CD14-positive monocyte (primary cell): ENCODE results near the gene SH3PXD2A. TPM values are rescaled to one million over a fixed set of nuclear protein-coding genes. Genes with fewer than 3 reads are reported as not detected.

ENCODE experiments used
- DNase-seq, 3 donors: peaks; one replicate each; pipeline ENCODE4 v3.0.0-alpha.2; 2011 to 2022
- H2AFZ ChIP-seq: 2 replicates; pipeline ENCODE4 v1.6.0; 2012; ENCODE audit warnings: mild to moderate bottlenecking, low read depth, low read length, inconsistent platforms; ENCODE audit not compliant: insufficient read depth, poor library complexity, severe bottlenecking
- H3K27ac ChIP-seq, 2 donors: 1 replicate in 1 of 2; 2 replicates in 1 of 2; pipeline ENCODE4 v1.5.1; 2012 to 2013; ENCODE audit warnings: low read length in 2 of 2, control low read depth in 1 of 2, inconsistent platforms in 1 of 2, low read depth in 1 of 2, mild to moderate bottlenecking in 1 of 2
- H3K27me3 ChIP-seq, 2 donors: one replicate each; pipeline versions ENCODE4 v1.6.0 to v1.6.1; 2011 to 2013; ENCODE audit warnings: low read length in 2 of 2; ENCODE audit not compliant: control insufficient read depth in 2 of 2, insufficient read depth in 2 of 2
- H3K36me3 ChIP-seq, 2 donors: replicated peaks in 1 of 2; 1 replicate in 1 of 2; 2 replicates in 1 of 2; pipeline versions ENCODE4 v1.5.1 to v1.6.1; 2012 to 2013; ENCODE audit warnings: low read length in 2 of 2, control low read depth in 1 of 2, inconsistent platforms in 1 of 2, mild to moderate bottlenecking in 1 of 2; ENCODE audit not compliant: insufficient read depth in 2 of 2, control insufficient read depth in 1 of 2
- H3K4me1 ChIP-seq, 2 donors: 1 replicate in 1 of 2; 2 replicates in 1 of 2; pipeline versions ENCODE4 v1.5.1 to v1.6.1; 2012 to 2013; ENCODE audit warnings: low read length in 2 of 2, control low read depth in 1 of 2, inconsistent platforms in 1 of 2, mild to moderate bottlenecking in 1 of 2, moderate library complexity in 1 of 2; ENCODE audit not compliant: insufficient read depth in 2 of 2, control insufficient read depth in 1 of 2
- H3K4me2 ChIP-seq: replicated peaks from 2 replicates; pipeline ENCODE3; 2012; ENCODE audit warnings: low read length, moderate library complexity, mild to moderate bottlenecking; ENCODE audit not compliant: poor library complexity, severe bottlenecking; ENCODE audit errors: extremely low read depth
- H3K4me3 ChIP-seq, 3 experiments: fragments of 200-600 bp in 1 of 3; sonication (generic) in 1 of 3; replicated peaks in 1 of 3; 1 replicate in 2 of 3; 2 replicates in 1 of 3; pipeline ENCODE4 v1.5.1; 2011 to 2013; ENCODE audit warnings: low read length in 3 of 3, mild to moderate bottlenecking in 3 of 3, control low read depth in 2 of 3, low read depth in 2 of 3, inconsistent platforms in 1 of 3, moderate library complexity in 1 of 3
- H3K79me2 ChIP-seq: 2 replicates; pipeline ENCODE4 v1.6.0; 2012; ENCODE audit warnings: mild to moderate bottlenecking, control low read depth, inconsistent platforms, low read length, moderate library complexity; ENCODE audit not compliant: insufficient read depth
- H3K9ac ChIP-seq: 2 replicates; pipeline ENCODE4 v1.6.0; 2017; ENCODE audit warnings: low read length, mild to moderate bottlenecking; ENCODE audit not compliant: insufficient read depth, poor library complexity, severe bottlenecking
- H3K9me3 ChIP-seq, 2 donors: replicated peaks in 1 of 2; 1 replicate in 1 of 2; 2 replicates in 1 of 2; pipeline versions ENCODE4 v1.5.1 to v1.6.1; 2012 to 2013; ENCODE audit warnings: low read length in 2 of 2, control low read depth in 1 of 2; ENCODE audit not compliant: control insufficient read depth in 1 of 2, insufficient read depth in 1 of 2
- H4K20me1 ChIP-seq: 2 replicates; pipeline ENCODE4 v1.6.0; 2012; ENCODE audit warnings: mild to moderate bottlenecking, low read length, control low read depth, moderate library complexity; ENCODE audit not compliant: insufficient read depth
- H3K27ac Mint-ChIP-seq, 7 donors: one replicate each; pipeline ENCODE4 v1.8.0; 2020; ENCODE audit warnings: mild to moderate bottlenecking in 7 of 7, mixed read lengths in 7 of 7, moderate library complexity in 6 of 7, inconsistent platforms in 2 of 7
- H3K27me3 Mint-ChIP-seq, 3 donors: one replicate each; pipeline ENCODE4 v1.8.0; 2021 to 2022; ENCODE audit warnings: low read depth in 3 of 3, mild to moderate bottlenecking in 3 of 3, mixed read lengths in 3 of 3, moderate library complexity in 3 of 3, inconsistent platforms in 1 of 3
- H3K36me3 Mint-ChIP-seq, 2 donors: one replicate each; pipeline ENCODE4 v1.8.0; 2020; ENCODE audit warnings: mixed read lengths in 2 of 2, inconsistent platforms in 1 of 2, mild to moderate bottlenecking in 1 of 2
- H3K4me1 Mint-ChIP-seq: one replicate; pipeline ENCODE4 v1.8.0; 2020; ENCODE audit warnings: mild to moderate bottlenecking, mixed read lengths
- H3K4me3 Mint-ChIP-seq, 2 donors: one replicate each; pipeline ENCODE4 v1.8.0; 2020; ENCODE audit warnings: mild to moderate bottlenecking in 2 of 2, mixed read lengths in 2 of 2, moderate library complexity in 1 of 2
- H3K9me3 Mint-ChIP-seq, 7 donors: one replicate each; pipeline ENCODE4 v1.8.0; 2020 to 2022; ENCODE audit warnings: mixed read lengths in 7 of 7, mild to moderate bottlenecking in 6 of 7, moderate library complexity in 6 of 7, inconsistent platforms in 2 of 7
- WGBS: methylation state at CpG from one replicate; pipeline ENCODE4 v1.1.5; 2013; ENCODE audit warnings: missing lambda C conversion rate; ENCODE audit not compliant: insufficient coverage; 5-methylcytosine and 5-hydroxymethylcytosine counted together
- intact Hi-C, 2 donors: fragments of 100-400 bp; cut with micrococcal nuclease; formaldehyde crosslinking; loops; one replicate each; pipeline versions ENCODE4 v1.15.0 to v1.15.1; 2023
- polyA plus RNA-seq, 3 donors: library from polyadenylated mRNA; depleted of rRNA in 1 of 3; unstranded in 2 of 3; stranded (reverse) in 1 of 3; fragments of 300-500 nt in 2 of 3; fragments of >200 nt in 1 of 3; fragmentation: Illumina TruSeq in 2 of 3; gene quantifications; 1 replicate in 2 of 3; 2 replicates in 1 of 3; pipeline ENCODE4 v1.2.3, GENCODE V29; 2012 to 2021
- TF ChIP-seq, protein P1 (sequence below): fragments of 200-600 bp; IDR thresholded peaks from one replicate; pipeline ENCODE4 v1.8.0; 2022; ENCODE audit warnings: antibody characterized with exemption, mild to moderate bottlenecking

SH3PXD2A gene
- polyA plus RNA-seq, 3 donors, result 0.01 to 0.76 (median 0.05) TPM

DNA sequence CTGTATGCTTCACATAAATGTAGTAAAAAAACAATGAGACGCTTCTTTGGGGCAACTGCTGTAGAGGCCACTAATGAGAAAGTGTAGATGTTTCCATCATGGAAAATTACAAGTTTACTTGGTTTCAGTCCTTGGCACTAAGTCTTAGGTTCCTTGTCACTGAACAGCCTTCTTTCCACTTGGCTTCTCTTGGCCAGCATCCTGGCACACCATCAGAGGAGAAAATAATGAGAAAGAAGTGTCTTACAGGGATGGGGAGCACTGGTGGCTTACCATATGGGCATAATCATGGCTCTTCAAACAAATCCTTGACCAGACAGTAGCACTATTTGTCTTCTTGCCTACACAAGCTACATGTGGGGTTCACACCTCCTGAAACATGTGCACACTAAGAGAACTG is 22.5 kb upstream of the SH3PXD2A start:
- Histone ChIP-seq H3K4me2 (no peak overlapping the region), H3K4me1 (no peaks in the 10 kb centered on the region), H3K9ac (no peak overlapping the region), H3K27me3 (no peaks in the 10 kb centered on the region), H3K36me3 (peaks cover 55 to 63% of the 10 kb centered on the region in 2 donors), H3K9me3 (no peaks in the 10 kb centered on the region), H3K4me3 (no peak overlapping the region), H4K20me1 (no peaks in the 10 kb centered on the region), H3K79me2 (no peaks in the 10 kb centered on the region), H2AFZ (no peak overlapping the region), H3K27ac (no peak overlapping the region)
- no peak overlapping the region for H3K4me3 Mint-ChIP-seq
- intact Hi-C loops, result no loop called here
- 100% methylated on average over 1 of the region's 1 CpG for WGBS
- H3K36me3 Mint-ChIP-seq, result peaks cover 63 to 85% of the 10 kb centered on the region in 2 donors
- peaks cover 0 to 3% (median 0%) of the 10 kb centered on the region in 3 donors for H3K27me3 Mint-ChIP-seq
- no peak for DNase-seq
- no peak overlapping the region for H3K27ac Mint-ChIP-seq
- TF ChIP-seq, protein P1, sequence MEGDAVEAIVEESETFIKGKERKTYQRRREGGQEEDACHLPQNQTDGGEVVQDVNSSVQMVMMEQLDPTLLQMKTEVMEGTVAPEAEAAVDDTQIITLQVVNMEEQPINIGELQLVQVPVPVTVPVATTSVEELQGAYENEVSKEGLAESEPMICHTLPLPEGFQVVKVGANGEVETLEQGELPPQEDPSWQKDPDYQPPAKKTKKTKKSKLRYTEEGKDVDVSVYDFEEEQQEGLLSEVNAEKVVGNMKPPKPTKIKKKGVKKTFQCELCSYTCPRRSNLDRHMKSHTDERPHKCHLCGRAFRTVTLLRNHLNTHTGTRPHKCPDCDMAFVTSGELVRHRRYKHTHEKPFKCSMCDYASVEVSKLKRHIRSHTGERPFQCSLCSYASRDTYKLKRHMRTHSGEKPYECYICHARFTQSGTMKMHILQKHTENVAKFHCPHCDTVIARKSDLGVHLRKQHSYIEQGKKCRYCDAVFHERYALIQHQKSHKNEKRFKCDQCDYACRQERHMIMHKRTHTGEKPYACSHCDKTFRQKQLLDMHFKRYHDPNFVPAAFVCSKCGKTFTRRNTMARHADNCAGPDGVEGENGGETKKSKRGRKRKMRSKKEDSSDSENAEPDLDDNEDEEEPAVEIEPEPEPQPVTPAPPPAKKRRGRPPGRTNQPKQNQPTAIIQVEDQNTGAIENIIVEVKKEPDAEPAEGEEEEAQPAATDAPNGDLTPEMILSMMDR, result no peak
- H3K4me1 Mint-ChIP-seq, result no peaks in the 10 kb centered on the region
- no peaks in the 10 kb centered on the region for H3K9me3 Mint-ChIP-seq

DNA sequence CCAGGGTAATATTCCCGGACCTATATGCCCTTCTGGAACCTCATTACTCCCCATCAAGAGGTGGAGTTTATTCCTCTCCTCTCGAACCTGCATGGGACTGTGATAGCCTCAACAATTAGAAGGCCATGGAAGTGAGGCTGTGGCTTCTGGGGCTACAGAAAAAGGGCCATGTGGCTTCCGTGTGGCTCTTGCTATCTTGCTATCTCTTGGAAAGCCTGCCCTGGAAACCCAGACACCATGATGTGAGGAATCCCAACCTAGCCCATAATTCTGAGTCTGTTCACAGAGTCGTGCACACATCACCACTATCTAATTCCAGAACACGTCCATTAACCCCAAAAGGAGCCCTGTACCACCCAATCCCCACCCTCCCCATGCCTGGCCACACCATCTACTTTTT is 20.8 kb upstream of the SH3PXD2A start:
- H3K4me1 ChIP-seq, result no peaks in the 10 kb centered on the region
- TF ChIP-seq, protein P1, result no peak
- no peak for DNase-seq
- no peak overlapping the region for H2AFZ ChIP-seq
- Mint-ChIP-seq H3K36me3 (peaks cover 53 to 77% of the 10 kb centered on the region in 2 donors), H3K9me3 (no peaks in the 10 kb centered on the region), H3K27me3 (peaks cover 0 to 3% (median 0%) of the 10 kb centered on the region in 3 donors), H3K4me1 (no peaks in the 10 kb centered on the region), H3K27ac (no peak overlapping the region), H3K4me3 (no peak overlapping the region)
- no peak overlapping the region for H3K4me3 ChIP-seq
- no peak overlapping the region for H3K9ac ChIP-seq
- 88% methylated on average over 3 of the region's 5 CpGs for WGBS
- H3K27ac ChIP-seq, result no peak overlapping the region
- intact Hi-C loops, result no loop called here
- H3K27me3 ChIP-seq, result no peaks in the 10 kb centered on the region
- no peak overlapping the region for H3K4me2 ChIP-seq
- no peaks in the 10 kb centered on the region for H3K9me3 ChIP-seq
- H4K20me1 ChIP-seq, result no peaks in the 10 kb centered on the region
- H3K36me3 ChIP-seq, result peaks cover 38 to 59% of the 10 kb centered on the region in 2 donors
- H3K79me2 ChIP-seq, result no peaks in the 10 kb centered on the region
